Calu3 (cell line): ENCODE results near the gene C6orf47. TPM values are rescaled to one million over a fixed set of nuclear protein-coding genes. Genes with fewer than 3 reads are reported as not detected.
A peak's percentile ranks its signal among the peaks of the same experiment; 100 is the strongest.

Experiments
- BruUV-seq: library from RNA; stranded (reverse); fragments of 400-500 nt; replicated peaks from 2 replicates; lab custom pipeline; 2021; lab: Mats Ljungman, UMichigan
- CTCF ChIA-PET: fragments of 300-600 bp; sonication (Branson Sonifier 250); formaldehyde crosslinking; loops from one replicate; lab custom pipeline; 2022; ENCODE audit warnings: antibody characterized with exemption; lab: Charles Lee
- DNase-seq: peaks from one replicate; pipeline ENCODE4 v3.0.0; 2022
- H3K27ac Mint-ChIP-seq: one replicate; pipeline ENCODE4 v1.8.0; 2022; ENCODE audit warnings: mixed read lengths; ENCODE audit not compliant: unreplicated experiment
- H3K27me3 Mint-ChIP-seq: one replicate; pipeline ENCODE4 v1.8.0; 2022; ENCODE audit warnings: mixed read lengths; ENCODE audit not compliant: unreplicated experiment
- H3K36me3 Mint-ChIP-seq: one replicate; pipeline ENCODE4 v1.8.0; 2022; ENCODE audit warnings: mild to moderate bottlenecking, moderate library complexity, mixed read lengths; ENCODE audit not compliant: insufficient read depth, unreplicated experiment
- H3K4me1 Mint-ChIP-seq: one replicate; pipeline ENCODE4 v1.8.0; 2022; ENCODE audit warnings: mild to moderate bottlenecking, low read depth, mixed read lengths; ENCODE audit not compliant: unreplicated experiment
- H3K4me3 Mint-ChIP-seq: one replicate; pipeline ENCODE4 v1.8.0; 2022; ENCODE audit warnings: mild to moderate bottlenecking, low read depth, moderate library complexity, mixed read lengths; ENCODE audit not compliant: unreplicated experiment
- H3K9me3 Mint-ChIP-seq: one replicate; pipeline ENCODE4 v1.8.0; 2022; ENCODE audit warnings: low read depth, mixed read lengths; ENCODE audit not compliant: unreplicated experiment
- intact Hi-C: fragments of 100-400 bp; cut with micrococcal nuclease; formaldehyde crosslinking; loops from one replicate; pipeline ENCODE4 v1.10.0; 2022; ENCODE audit not compliant: unreplicated experiment
- total RNA-seq: library from RNA; stranded (reverse); gene quantifications from 2 replicates; pipeline ENCODE4 v1.2.3, GENCODE V29; 2022
- TF ChIP-seq, protein P1 (sequence below): fragments of 200-600 bp; IDR thresholded peaks from one replicate; pipeline ENCODE4 v1.8.0; 2022; ENCODE audit warnings: antibody characterized with exemption; ENCODE audit not compliant: unreplicated experiment

The C6orf47 gene
- total RNA-seq, 1 experiment from 2014 or later, result 40.3 TPM

DNA sequence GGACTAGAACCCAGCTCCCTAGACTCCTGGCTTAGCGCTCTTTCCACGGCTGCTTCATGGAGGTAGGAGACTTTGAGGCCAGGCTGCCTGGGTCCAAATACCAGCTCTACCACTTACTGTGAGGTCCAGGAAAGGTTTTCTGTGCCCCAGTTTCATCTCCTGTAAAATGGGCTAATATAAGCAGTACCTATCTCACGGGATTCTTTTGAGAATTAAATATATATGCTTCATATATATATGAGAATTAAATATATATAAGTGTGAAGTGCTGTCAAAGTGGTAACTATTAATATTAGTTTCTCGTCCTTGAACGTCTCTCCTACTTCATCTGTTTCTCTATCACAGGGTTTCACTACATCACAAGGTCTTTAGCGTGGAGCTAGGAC lies 30.5 kb upstream of the C6orf47 start:
- H3K4me3 Mint-ChIP-seq, result no peak overlapping the region
- no TSS peak for BruUV-seq
- TF ChIP-seq, protein P1, sequence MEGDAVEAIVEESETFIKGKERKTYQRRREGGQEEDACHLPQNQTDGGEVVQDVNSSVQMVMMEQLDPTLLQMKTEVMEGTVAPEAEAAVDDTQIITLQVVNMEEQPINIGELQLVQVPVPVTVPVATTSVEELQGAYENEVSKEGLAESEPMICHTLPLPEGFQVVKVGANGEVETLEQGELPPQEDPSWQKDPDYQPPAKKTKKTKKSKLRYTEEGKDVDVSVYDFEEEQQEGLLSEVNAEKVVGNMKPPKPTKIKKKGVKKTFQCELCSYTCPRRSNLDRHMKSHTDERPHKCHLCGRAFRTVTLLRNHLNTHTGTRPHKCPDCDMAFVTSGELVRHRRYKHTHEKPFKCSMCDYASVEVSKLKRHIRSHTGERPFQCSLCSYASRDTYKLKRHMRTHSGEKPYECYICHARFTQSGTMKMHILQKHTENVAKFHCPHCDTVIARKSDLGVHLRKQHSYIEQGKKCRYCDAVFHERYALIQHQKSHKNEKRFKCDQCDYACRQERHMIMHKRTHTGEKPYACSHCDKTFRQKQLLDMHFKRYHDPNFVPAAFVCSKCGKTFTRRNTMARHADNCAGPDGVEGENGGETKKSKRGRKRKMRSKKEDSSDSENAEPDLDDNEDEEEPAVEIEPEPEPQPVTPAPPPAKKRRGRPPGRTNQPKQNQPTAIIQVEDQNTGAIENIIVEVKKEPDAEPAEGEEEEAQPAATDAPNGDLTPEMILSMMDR, result no peak
- intact Hi-C loops, result no loop called here
- DNase-seq, result no peak
- H3K9me3 Mint-ChIP-seq, result no peaks in the 10 kb centered on the region
- no peaks in the 10 kb centered on the region for H3K27me3 Mint-ChIP-seq
- no peak overlapping the region for H3K27ac Mint-ChIP-seq
- peaks cover 51% of the 10 kb centered on the region for H3K36me3 Mint-ChIP-seq
- H3K4me1 Mint-ChIP-seq, result peaks cover 16% of the 10 kb centered on the region
- CTCF ChIA-PET, result interaction anchor here (0.6 to 2.6 kb wide), 6 partner anchors 10 to 249 kb away, joined by 3 to 14 read pairs (median 8); partner anchors contain the start of genes LY6G5C and MSH5

DNA sequence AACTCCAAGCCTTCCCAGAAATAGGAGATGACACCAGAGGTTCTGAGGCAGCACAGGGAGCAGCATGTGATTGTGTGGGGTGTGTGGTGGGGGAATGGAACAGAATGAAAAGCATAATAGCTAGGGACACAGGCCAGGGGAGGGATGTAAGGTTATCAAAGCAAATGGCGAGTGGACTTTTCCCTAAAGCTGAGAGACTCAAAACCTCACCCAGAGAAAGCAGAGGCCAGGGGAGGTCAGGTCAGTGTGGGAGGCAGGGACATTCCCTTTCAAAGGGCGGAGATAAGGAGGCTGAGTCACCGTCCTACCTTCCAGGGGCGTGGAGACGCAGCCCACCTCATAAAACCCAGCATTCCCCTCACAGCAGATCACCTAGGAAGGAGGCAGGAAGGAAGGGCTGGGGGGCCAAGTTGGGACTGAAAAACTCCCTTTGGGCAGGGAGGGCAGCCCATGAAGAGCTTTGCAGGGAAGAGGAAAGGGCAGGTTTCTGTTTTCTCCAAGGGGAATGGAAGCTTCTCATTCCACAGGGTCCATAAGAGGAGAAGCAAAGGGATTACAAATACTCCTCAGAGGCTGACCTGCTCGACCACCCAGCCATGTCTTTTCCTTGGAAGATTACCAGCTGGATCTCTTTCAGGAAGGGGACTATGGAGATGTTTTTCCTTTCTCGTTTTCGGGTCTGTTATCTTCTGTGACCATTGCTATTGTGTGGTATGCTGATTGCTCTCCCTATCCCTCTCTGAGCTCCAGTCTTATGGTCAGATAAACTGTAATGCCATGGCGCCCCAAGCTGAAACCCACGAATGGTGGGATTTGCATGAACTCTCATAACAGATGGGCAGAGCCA lies 29.9 kb upstream of the C6orf47 start:
- intact Hi-C loops, result no loop called here
- H3K27me3 Mint-ChIP-seq, result no peaks in the 10 kb centered on the region
- no peak overlapping the region for H3K4me3 Mint-ChIP-seq
- H3K36me3 Mint-ChIP-seq, result peaks cover 49% of the 10 kb centered on the region
- CTCF ChIA-PET, result interaction anchor here (0.6 to 2.6 kb wide), 10 partner anchors 9 to 249 kb away, joined by 3 to 14 read pairs (median 4); partner anchors contain the start of genes LY6G5C and MSH5
- TF ChIP-seq, protein P1, result no peak
- no TSS peak for BruUV-seq
- H3K4me1 Mint-ChIP-seq, result peaks cover 16% of the 10 kb centered on the region
- peak; percentile 27 for DNase-seq
- no peak overlapping the region for H3K27ac Mint-ChIP-seq
- no peaks in the 10 kb centered on the region for H3K9me3 Mint-ChIP-seq

DNA sequence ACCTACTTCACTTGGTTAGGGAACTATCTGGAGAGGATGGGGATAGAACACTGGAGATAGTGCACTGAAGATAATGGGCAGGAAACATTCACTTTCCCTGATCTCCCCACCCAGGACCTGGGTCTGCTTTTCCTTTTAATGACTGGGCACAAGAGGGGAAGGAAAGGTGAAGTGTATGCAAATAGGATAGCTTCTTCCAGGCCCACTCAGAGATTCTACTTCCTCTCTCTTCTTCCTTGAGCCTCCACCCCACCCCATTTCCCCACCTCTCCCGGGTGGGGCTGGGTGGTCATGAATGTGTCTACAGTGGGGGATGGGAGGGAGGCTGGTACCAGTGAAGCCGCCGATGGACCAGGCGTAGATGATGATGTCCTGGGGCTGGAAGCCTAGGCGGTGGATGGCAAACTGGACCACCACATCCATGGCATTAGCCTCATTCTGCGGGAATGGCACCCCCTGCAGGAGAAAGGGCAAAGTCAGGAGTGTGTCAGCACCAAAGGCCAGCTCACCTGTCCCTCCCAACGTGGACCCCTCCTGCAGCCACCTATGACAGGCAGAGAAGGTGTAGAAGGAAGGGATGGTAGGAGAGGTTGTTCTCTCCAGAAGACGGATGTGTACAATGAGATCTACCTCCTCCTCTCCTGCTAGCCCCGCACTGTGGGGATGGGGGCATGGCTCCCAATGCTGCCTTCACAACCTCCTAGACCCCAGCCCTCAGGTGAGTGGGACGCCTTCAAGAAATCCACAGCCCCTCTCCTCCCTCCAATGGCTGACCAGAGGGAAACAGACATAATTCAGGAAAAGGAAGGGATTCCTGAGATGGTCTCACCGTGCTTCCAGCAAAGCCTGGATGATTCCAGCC lies 28.9 kb upstream of the C6orf47 start:
- TF ChIP-seq, protein P1, result peak; percentile 44
- no TSS peak for BruUV-seq
- intact Hi-C loops, result no loop called here
- H3K4me3 Mint-ChIP-seq, result no peak overlapping the region
- peaks cover 46% of the 10 kb centered on the region for H3K36me3 Mint-ChIP-seq
- H3K27me3 Mint-ChIP-seq, result no peaks in the 10 kb centered on the region
- no peak overlapping the region for H3K27ac Mint-ChIP-seq
- no peaks in the 10 kb centered on the region for H3K9me3 Mint-ChIP-seq
- CTCF ChIA-PET, result interaction anchor here (1.0 to 2.6 kb wide), 7 partner anchors 8 to 86 kb away, joined by 3 to 8 read pairs (median 4); partner anchors contain the start of genes LY6G5C and MSH5
- DNase-seq, result peak; percentile 43
- H3K4me1 Mint-ChIP-seq, result peaks cover 16% of the 10 kb centered on the region
